NB4 (cell line): Measurements from ENCODE around the gene CD27.
"Not testable (repeated sequence)": the region's sequence is repeated elsewhere in the genome, so short reads cannot be mapped to it uniquely, and the experiment has no call there.

Source experiments
- DNase-seq: peaks from one replicate; pipeline ENCODE4 v3.0.0; 2010; ENCODE audit warnings: low read depth
- H3K4me3 ChIP-seq: one replicate; pipeline ENCODE4 v1.5.1; 2011; ENCODE audit warnings: mild to moderate bottlenecking, low read depth, low read length, moderate library complexity
- CTCF ChIP-seq: IDR thresholded peaks from one replicate; pipeline ENCODE4 v1.5.1; 2012; ENCODE audit warnings: low read depth, low read length
- MAX ChIP-seq: IDR thresholded peaks from 2 replicates; pipeline ENCODE4 v1.6.1; 2011; ENCODE audit warnings: low read depth, low read length
- MYC ChIP-seq: IDR thresholded peaks from 2 replicates; pipeline ENCODE4 v1.6.1; 2011; ENCODE audit warnings: low read depth, low read length
- POLR2A ChIP-seq: IDR thresholded peaks from 2 replicates; pipeline ENCODE4 v1.6.1; 2011; ENCODE audit warnings: mild to moderate bottlenecking; ENCODE audit not compliant: insufficient read length; ENCODE audit errors: extremely low read depth

The CD27 gene

GRCh38 chr12:6492838-6493496, 48.2 kb downstream of the CD27 start, which contains the start of gene MRPL51:
Gene MRPL51, minus strand, starts transcription at chr12:6493262. Its CDS starts 126 bp downstream, at chr12:6493136.
- TF ChIP-seq MAX (peak; percentile 42; the same call in 1 of the 2 replicates), CTCF (no peak), MYC (peak; percentile 39; the same call in 1 of the 2 replicates), POLR2A (peak; percentile 88)
- DNase-seq: peak; percentile 97
- H3K4me3 ChIP-seq: peak within 1 kb of the TSS; percentile 95

GRCh38 chr12:6493497-6494257, 48.9 kb downstream of the CD27 start, which contains the start of gene NCAPD2:
Gene NCAPD2, plus strand, starts transcription at chr12:6494102. Its CDS starts 997 bp downstream, at chr12:6495099.
- peak; percentile 97 for DNase-seq
- H3K4me3 ChIP-seq: peak within 1 kb of the TSS; percentile 95
- TF ChIP-seq MAX (peak; percentile 83), MYC (peak; percentile 73), POLR2A (peak; percentile 46), CTCF (no peak)

- DNase-seq: no peak
- H3K4me3 ChIP-seq: peak overlapping the region; percentile 95
- TF ChIP-seq MYC (no peak; the same call in 1 of the 2 replicates), POLR2A (no peak), CTCF (no peak), MAX (no peak)
Observed at GRCh38 chr12:6494258-6494743, 49.5 kb downstream of the CD27 start.

GRCh38 chr12:6494968-6495367, 50.2 kb downstream of the CD27 start:
- DNase-seq: peak; percentile 73
- peak overlapping the region; percentile 95 for H3K4me3 ChIP-seq
- TF ChIP-seq MYC (no peak), MAX (no peak), CTCF (no peak), POLR2A (no peak)

GRCh38 chr12:6497291-6497690, 52.5 kb downstream of the CD27 start:
- H3K4me3 ChIP-seq, DNase-seq: not testable (repeated sequence)

GRCh38 chr12:6500466-6500865, 55.7 kb downstream of the CD27 start:
- DNase-seq: no peak
- no peak for TF ChIP-seq MYC
- TF ChIP-seq POLR2A: no peak
- no peak for TF ChIP-seq MAX
- no peak for TF ChIP-seq CTCF
- H3K4me3 ChIP-seq: no peak overlapping the region
